GM12801 (cell line): ENCODE data around the gene ZNF697.

Source experiments
- TF ChIP-seq, protein P1 (sequence below): IDR thresholded peaks from one replicate; pipeline ENCODE4 v1.5.1; 2011; ENCODE audit warnings: control low read depth; ENCODE audit not compliant: insufficient read length; ENCODE audit errors: extremely low read depth

ZNF697 gene

DNA sequence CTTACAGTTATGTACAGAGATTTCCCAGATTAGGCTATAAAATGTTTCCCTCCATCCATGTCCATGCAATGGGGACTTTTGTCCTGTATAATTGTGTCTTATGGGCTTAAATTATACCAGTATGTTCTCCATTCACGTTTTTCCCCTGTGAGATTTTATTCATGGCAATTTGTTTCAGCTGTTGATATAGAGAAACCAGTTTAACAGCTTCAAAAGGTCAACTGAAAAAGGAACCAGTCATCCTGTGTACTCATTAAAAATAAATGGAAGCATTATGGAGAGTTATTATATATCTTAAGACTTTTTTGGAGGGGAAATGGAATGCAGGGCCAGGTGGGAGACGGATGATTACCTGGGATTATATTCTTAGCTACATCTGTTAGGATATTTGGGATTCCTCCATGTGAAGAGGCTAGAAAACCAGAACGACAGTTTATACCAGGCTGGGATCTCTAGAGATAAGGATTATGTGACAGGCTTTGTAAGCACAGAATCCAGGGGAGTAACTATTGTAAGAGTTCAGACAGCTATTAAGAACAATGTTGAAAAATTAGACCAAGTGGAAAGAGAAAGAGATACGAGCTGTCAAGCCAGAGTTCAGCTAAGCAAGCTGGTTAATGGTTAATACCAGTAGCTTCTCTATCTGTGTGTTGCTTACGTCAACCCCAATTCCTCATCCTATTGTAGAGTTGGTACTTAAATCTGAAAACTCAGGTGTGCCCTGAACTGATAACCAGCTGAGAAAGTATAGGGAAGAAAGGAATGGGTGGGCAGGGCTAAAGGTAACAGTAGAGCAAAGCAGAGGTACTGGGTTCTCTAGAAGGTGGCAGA, 12.4 kb upstream of the ZNF697 start:
- TF ChIP-seq, protein P1, sequence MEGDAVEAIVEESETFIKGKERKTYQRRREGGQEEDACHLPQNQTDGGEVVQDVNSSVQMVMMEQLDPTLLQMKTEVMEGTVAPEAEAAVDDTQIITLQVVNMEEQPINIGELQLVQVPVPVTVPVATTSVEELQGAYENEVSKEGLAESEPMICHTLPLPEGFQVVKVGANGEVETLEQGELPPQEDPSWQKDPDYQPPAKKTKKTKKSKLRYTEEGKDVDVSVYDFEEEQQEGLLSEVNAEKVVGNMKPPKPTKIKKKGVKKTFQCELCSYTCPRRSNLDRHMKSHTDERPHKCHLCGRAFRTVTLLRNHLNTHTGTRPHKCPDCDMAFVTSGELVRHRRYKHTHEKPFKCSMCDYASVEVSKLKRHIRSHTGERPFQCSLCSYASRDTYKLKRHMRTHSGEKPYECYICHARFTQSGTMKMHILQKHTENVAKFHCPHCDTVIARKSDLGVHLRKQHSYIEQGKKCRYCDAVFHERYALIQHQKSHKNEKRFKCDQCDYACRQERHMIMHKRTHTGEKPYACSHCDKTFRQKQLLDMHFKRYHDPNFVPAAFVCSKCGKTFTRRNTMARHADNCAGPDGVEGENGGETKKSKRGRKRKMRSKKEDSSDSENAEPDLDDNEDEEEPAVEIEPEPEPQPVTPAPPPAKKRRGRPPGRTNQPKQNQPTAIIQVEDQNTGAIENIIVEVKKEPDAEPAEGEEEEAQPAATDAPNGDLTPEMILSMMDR = no peak

DNA sequence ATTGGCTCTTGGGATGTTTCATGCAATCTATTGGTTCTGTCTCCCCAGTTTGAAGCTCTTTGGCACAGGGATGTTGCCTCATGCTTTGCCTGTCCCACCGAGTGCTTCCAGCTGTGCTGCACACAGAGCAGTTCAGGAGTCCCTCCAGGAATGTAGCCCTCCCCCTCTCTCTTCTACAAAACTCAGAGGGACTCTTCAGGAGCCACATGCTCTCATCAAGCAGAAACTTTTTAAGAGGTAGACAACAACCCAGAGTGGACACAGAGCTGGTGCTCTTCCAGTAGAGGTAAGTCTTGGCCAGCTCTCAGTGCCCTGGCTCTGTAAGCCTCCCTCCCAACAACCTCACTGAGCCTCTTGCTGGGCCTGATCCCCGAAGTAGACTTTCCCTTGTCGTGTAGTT, 11.6 kb upstream of the ZNF697 start:
- TF ChIP-seq, protein P1 = no peak

DNA sequence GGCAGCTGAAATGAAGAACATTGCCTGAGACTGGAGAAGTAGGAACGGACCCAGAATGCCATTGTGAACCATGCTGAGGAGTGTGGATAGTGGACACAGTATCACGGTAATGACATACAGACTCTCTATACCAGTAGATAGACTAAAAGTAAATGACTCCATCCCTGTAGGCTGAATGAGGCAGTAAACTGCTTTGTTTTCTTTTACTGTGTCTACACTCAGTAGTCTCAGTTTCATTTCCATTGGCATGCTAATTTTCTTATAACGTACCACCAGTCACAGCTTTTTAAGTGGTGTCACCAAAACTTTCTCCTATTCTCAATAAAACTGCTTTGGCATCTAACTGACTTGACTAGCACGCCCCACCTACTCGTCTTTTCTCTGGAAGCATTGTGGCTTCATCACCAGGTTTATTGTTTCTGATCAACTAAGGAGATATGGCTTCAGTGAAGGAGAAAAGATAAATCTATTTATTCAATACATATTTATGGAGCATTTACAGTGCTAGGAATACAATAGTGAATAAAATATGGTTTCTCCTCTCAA, 8.4 kb upstream of the ZNF697 start:
- TF ChIP-seq, protein P1 = no peak

DNA sequence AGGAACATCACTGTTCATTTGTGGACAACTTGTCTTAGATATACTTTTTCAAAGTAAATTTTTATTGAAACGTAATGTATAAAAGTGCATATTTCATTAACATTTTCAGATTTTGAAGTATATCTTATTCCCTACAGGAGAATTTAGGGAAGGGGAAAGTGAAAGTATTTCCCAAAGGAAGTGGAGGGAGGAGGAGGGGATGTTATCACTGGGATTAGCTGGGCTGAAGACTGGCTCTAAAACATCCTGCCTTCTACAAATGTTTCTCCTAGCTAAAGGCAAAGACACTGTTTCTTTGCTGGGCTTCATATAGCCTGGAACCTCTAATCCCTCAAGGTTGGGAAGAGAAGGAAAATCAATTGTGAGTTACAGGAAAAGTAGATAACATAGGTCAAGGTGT, 7.1 kb upstream of the ZNF697 start:
- TF ChIP-seq, protein P1 = no peak

DNA sequence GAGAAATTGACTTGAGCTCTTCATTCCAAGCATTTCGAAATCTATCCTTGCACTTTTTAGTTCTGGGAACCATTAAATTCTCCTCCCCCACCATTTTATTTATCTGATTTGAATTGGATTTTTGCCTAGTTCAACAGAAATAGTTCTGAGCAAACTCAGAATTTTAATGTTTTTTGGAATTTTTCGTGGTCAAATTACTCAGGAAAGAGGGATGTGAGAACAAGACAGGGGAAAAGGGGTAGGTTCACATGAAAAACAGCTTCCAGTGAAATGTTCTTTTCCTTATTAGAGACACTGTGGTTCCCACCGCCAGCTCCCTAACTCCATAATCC, 5.7 kb upstream of the ZNF697 start:
- TF ChIP-seq, protein P1 = no peak

DNA sequence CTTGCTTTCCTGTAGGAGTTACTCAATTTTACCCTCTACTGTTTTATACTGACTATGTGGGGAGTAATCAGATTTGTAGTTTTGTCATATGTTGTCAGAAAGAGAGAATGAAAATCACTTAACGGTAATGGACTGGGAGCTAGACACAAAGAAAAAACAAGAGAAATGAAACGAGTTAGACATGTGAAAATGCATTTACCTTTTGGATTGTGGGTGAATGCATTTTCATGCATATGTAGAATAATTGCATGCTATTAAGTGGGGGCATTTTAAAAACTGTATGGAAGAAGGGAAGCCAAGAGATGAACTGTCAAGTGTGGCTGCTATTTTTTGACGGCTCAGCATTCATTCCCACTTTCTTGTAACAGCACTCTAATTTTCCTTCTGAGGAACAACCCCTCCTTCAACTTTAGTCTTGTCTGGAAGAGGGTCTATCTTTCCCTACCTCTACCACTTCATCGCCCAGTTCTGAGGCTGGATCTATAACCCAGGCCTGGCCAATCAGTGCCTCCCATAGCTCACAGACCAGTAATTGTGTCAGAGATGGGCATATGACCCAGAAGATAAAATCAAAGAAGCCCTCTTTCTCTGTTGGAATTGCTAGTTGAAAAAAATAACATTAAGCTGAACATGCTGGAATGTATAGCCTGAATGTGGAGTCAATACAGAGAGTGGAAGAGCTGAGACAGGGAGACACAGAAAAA, 5.2 kb upstream of the ZNF697 start:
- TF ChIP-seq, protein P1 = no peak

DNA sequence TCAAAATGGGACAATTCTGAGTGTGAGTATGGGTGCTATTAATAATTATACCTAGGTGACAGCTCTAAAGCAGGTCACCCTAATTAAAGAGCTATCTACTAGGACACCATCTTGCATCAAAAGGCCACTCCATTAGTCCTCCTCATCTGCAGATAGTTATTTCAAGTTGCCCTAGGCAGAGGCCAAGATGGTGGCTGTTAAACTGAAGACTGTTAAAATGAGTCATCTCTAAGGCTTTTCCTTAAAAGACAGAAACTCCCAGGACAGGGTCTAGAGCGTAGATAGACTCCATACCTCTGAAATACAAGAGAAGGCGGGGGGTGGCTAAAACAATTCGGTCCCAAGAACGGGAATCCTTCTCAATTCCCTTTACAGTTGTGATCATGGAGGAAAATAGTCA, 4.5 kb upstream of the ZNF697 start:
- TF ChIP-seq, protein P1 = no peak
